ENCODE results near the gene FSTL3. TPM values are rescaled to one million over a fixed set of nuclear protein-coding genes. Genes with fewer than 3 reads are reported as not detected.

Gene FSTL3
- total RNA-seq, 4 donors from 2014 or later = 582 to 977 (median 642) TPM

DNA sequence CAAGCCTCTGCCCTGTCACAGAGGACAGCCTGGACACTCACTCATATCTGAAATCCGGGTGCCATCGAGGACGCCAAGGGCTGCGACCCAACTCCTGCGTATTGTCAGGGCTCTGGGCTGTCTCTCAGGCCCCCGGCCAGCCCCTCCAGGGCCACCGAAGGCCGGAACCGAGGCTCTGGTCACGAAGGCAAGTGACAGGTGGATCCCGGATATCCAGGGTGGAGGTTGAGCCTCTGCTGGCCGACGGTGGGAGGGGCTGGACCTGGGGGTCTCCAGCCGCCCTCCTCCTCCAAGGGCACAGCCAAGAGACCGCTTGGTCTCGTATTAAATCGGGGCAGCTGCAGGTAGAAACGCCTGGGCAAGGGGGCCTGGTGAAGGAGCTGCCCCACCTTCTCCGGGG lies 18.6 kb upstream of the FSTL3 start:
- WGBS, 2 donors = 64 to 90% methylated on average over 14 to 16 of the region's 19 CpGs
- TF ChIP-seq CTCF (IDR thresholded peaks at IDR 0.05) (no peak), EP300 (IDR thresholded peaks at IDR 0.05) (no peak), POLR2A (IDR thresholded peaks at IDR 0.05) (no peak)
- H3K27me3 ChIP-seq = no peaks in the 10 kb centered on the region
- H3K4me1 ChIP-seq = peaks cover 3 to 68% (median 47%) of the 10 kb centered on the region in 4 donors
- H3K4me3 ChIP-seq = no peak overlapping the region
- DNase-seq (ENCODE audit: low spot score in 2 of 2) = no peak
- H3K36me3 ChIP-seq = peaks cover 0 to 46% (median 0%) of the 10 kb centered on the region in 3 donors
- H3K27ac ChIP-seq = peak overlapping the region in 1 of 4 donors; percentile 96
- no peaks in the 10 kb centered on the region for H3K9me3 ChIP-seq

DNA sequence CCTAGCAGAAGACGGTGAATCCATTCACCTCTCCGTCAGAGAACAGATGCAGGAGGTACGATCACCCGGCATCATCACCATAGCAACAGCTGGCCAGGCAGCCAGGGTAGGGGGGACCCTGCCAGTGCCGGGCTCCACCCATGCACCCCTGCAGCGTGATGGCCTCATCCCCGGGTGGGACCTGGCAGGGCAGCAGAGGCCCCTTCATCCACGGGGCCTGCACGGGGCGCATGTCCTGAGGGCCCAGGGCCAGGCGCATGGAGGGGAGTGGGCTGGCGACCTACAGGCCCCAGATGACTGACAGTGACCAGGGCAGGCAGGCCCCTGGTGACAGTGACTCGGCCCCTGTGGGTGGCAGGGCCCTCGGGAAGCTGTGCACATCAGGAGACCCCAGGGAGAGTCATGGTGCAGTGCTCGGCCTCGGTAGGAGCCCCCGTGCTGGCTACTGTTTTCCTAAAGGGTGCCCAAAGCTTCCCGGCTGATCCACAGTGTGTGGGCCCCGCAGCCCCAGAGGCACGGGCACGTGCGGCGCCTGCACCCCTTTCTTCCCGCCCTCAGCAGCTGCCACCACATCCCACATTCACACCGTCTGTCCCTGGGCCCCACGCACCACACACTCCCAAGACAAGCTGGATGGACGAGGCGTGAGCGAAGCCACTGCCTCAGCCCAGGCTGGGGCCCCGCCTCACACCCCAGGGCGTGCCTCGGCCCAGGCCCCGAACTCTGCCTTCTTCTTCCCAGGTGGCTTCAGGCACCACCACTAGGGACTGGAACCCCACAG lies 17.9 kb upstream of the FSTL3 start:
- no peak overlapping the region for H3K4me3 ChIP-seq
- TF ChIP-seq CTCF (IDR thresholded peaks at IDR 0.05) = no peak
- TF ChIP-seq EP300 (IDR thresholded peaks at IDR 0.05) = no peak
- TF ChIP-seq POLR2A (IDR thresholded peaks at IDR 0.05) = no peak
- H3K27me3 ChIP-seq = no peaks in the 10 kb centered on the region
- no peaks in the 10 kb centered on the region for H3K9me3 ChIP-seq
- H3K4me1 ChIP-seq = peaks cover 3 to 68% (median 47%) of the 10 kb centered on the region in 4 donors
- peak overlapping the region in 3 of 4 donors; percentile 70 to 96 (median 92) for H3K27ac ChIP-seq
- 73 to 77% methylated on average over 15 to 17 of the region's 33 CpGs for WGBS, 2 donors
- DNase-seq (ENCODE audit: low spot score in 2 of 2) = no peak
- H3K36me3 ChIP-seq = peaks cover 0 to 40% (median 0%) of the 10 kb centered on the region in 3 donors

- no peaks in the 10 kb centered on the region for H3K9me3 ChIP-seq
- H3K4me3 ChIP-seq = no peak overlapping the region
- WGBS, 2 donors = 68 to 71% methylated on average over 12 to 25 of the region's 50 CpGs
- DNase-seq (ENCODE audit: low spot score in 2 of 2) = no peak
- peaks cover 3 to 77% (median 55%) of the 10 kb centered on the region in 4 donors for H3K4me1 ChIP-seq
- peak overlapping the region in 3 of 4 donors; percentile 70 to 96 (median 92) for H3K27ac ChIP-seq
- peaks cover 0 to 30% (median 0%) of the 10 kb centered on the region in 3 donors for H3K36me3 ChIP-seq
- TF ChIP-seq CTCF (IDR thresholded peaks at IDR 0.05) (no peak), POLR2A (IDR thresholded peaks at IDR 0.05) (no peak), EP300 (IDR thresholded peaks at IDR 0.05) (no peak)
- no peaks in the 10 kb centered on the region for H3K27me3 ChIP-seq
Observed at GRCh38 chr19:658916-659839, 17.0 kb upstream of the FSTL3 start.

DNA sequence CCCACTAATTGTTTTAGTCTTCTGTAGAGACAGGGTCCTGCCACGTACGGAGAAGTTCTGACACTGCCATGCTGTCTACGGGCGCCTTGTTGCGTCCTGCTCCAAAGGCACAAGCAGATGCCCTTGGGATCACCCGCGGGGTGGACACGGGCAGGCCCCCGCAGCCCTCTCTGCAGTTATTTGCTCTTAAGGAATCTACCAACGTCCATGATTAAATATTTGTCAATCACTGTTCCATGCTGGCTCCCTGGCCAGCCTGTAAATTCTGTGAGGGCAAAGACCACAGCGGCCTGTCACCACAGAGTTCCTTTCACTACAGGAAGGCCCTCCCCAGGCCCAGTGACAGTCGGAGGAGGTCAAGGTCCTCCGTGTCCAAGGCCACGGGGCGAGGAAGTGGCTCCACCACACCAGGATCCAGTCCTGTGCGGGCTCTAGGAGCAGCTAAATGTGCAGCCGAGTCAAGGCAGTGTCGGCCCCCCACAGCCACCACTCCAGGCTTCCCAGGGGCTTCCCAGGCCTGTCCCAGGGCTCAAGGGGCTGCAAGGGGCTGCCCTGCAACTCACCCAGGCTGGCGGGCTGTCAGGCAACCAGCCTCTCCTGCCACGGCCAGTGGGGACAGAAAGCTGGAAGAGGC lies 15.3 kb upstream of the FSTL3 start:
- H3K9me3 ChIP-seq = no peaks in the 10 kb centered on the region
- no peak for DNase-seq (ENCODE audit: low spot score in 2 of 2)
- H3K4me3 ChIP-seq = peak overlapping the region; percentile 77 to 100 (median 98)
- 33 to 42% methylated on average over 20 of the region's 20 CpGs for WGBS, 2 donors
- H3K27me3 ChIP-seq = no peaks in the 10 kb centered on the region
- peaks cover 3 to 83% (median 64%) of the 10 kb centered on the region in 4 donors for H3K4me1 ChIP-seq
- peaks cover 0 to 28% (median 0%) of the 10 kb centered on the region in 3 donors for H3K36me3 ChIP-seq
- H3K27ac ChIP-seq = peak overlapping the region; percentile 78 to 96 (median 91)
- TF ChIP-seq CTCF (IDR thresholded peaks at IDR 0.05) = no peak
- no peak for TF ChIP-seq POLR2A (IDR thresholded peaks at IDR 0.05)
- no peak for TF ChIP-seq EP300 (IDR thresholded peaks at IDR 0.05)

Data from tibial nerve (tissue), 4 donors.